HG03095 (cell line): ENCODE results near the gene TPGS1.
"Not testable (repeated sequence)": the region's sequence is repeated elsewhere in the genome, so short reads cannot be mapped to it uniquely, and the experiment has no call there.

Experiments used
- ATAC-seq: cut with Tn5 transposase; IDR thresholded peaks from one replicate; pipeline ENCODE4 v1.9.1; 2021; ENCODE audit warnings: moderate library complexity; ENCODE audit not compliant: unreplicated experiment

Gene TPGS1

GRCh38 chr19:475360-475759 lies 31.9 kb upstream of the TPGS1 start:
- ATAC-seq: no peak

GRCh38 chr19:478236-478903 lies 28.9 kb upstream of the TPGS1 start:
- no peak for ATAC-seq

GRCh38 chr19:478976-479375 lies 28.3 kb upstream of the TPGS1 start:
- no peak for ATAC-seq

GRCh38 chr19:480016-480855 lies 27.1 kb upstream of the TPGS1 start:
- ATAC-seq: no peak

GRCh38 chr19:481100-481499 lies 26.2 kb upstream of the TPGS1 start:
- not testable (repeated sequence) for ATAC-seq

- ATAC-seq: no peak
Measured at GRCh38 chr19:482186-483041, 24.9 kb upstream of the TPGS1 start.

- ATAC-seq: no peak
Measured at GRCh38 chr19:483332-484072, 23.8 kb upstream of the TPGS1 start.

- no peak for ATAC-seq
Measured at GRCh38 chr19:484494-484893, 22.8 kb upstream of the TPGS1 start.

GRCh38 chr19:485077-485476 lies 22.2 kb upstream of the TPGS1 start:
- no peak for ATAC-seq

GRCh38 chr19:485583-486236 lies 21.6 kb upstream of the TPGS1 start:
- ATAC-seq: no peak

GRCh38 chr19:488505-489417 lies 18.5 kb upstream of the TPGS1 start:
- peak; percentile 60 for ATAC-seq

GRCh38 chr19:489418-490196 lies 17.7 kb upstream of the TPGS1 start:
- ATAC-seq: peak; percentile 19

- ATAC-seq: no peak
Measured at GRCh38 chr19:491146-491741, 16.1 kb upstream of the TPGS1 start.

GRCh38 chr19:492091-492531 lies 15.2 kb upstream of the TPGS1 start:
- ATAC-seq: no peak

- ATAC-seq: no peak
Measured at GRCh38 chr19:493391-494170, 13.7 kb upstream of the TPGS1 start.

- no peak for ATAC-seq
Measured at GRCh38 chr19:494171-495080, 12.9 kb upstream of the TPGS1 start.
